ENCODE measurements around the gene PODXL2. TPM values are rescaled to one million over a fixed set of nuclear protein-coding genes. Genes with fewer than 3 reads are reported as not detected.

Gene PODXL2
- total RNA-seq, 1 donor from 2014 or later: 9.8 TPM

- Mint-ChIP-seq H3K36me3 (ENCODE audit: low read depth) (no peaks in the 10 kb centered on the region), H3K27me3 (peaks cover 5% of the 10 kb centered on the region), H3K4me1 (no peaks in the 10 kb centered on the region), H3K27ac (no peak overlapping the region), H3K4me3 (no peak overlapping the region), H3K9me3 (no peaks in the 10 kb centered on the region)
- no peak for DNase-seq
- intact Hi-C loops (cut with micrococcal nuclease): no loop called here
These were observed 78.9 kb downstream of the PODXL2 start for GRCh38 chr3:127707851-127708411.

GRCh38 chr3:127708837-127709236 is 79.9 kb downstream of the PODXL2 start:
- no peaks in the 10 kb centered on the region for H3K4me1 Mint-ChIP-seq
- intact Hi-C loops (cut with micrococcal nuclease): no loop called here
- no peak overlapping the region for H3K4me3 Mint-ChIP-seq
- no peak overlapping the region for H3K27ac Mint-ChIP-seq
- H3K27me3 Mint-ChIP-seq: peaks cover under 1% of the 10 kb centered on the region
- H3K36me3 Mint-ChIP-seq (ENCODE audit: low read depth): no peaks in the 10 kb centered on the region
- H3K9me3 Mint-ChIP-seq: no peaks in the 10 kb centered on the region
- DNase-seq: no peak

- no peaks in the 10 kb centered on the region for H3K4me1 Mint-ChIP-seq
- no peaks in the 10 kb centered on the region for H3K9me3 Mint-ChIP-seq
- H3K4me3 Mint-ChIP-seq: no peak overlapping the region
- no peaks in the 10 kb centered on the region for H3K27me3 Mint-ChIP-seq
- no peak for DNase-seq
- H3K36me3 Mint-ChIP-seq (ENCODE audit: low read depth): no peaks in the 10 kb centered on the region
- intact Hi-C loops (cut with micrococcal nuclease): no loop called here
- H3K27ac Mint-ChIP-seq: no peak overlapping the region
These were observed 80.5 kb downstream of the PODXL2 start for GRCh38 chr3:127709320-127710060.

GRCh38 chr3:127710155-127710941 is 81.4 kb downstream of the PODXL2 start:
- DNase-seq: no peak
- Mint-ChIP-seq H3K27ac (no peak overlapping the region), H3K4me1 (no peaks in the 10 kb centered on the region), H3K36me3 (ENCODE audit: low read depth) (no peaks in the 10 kb centered on the region), H3K4me3 (no peak overlapping the region), H3K9me3 (no peaks in the 10 kb centered on the region), H3K27me3 (peaks cover 2% of the 10 kb centered on the region)
- intact Hi-C loops (cut with micrococcal nuclease): no loop called here

GRCh38 chr3:127711021-127711695 is 82.2 kb downstream of the PODXL2 start:
- no peaks in the 10 kb centered on the region for H3K4me1 Mint-ChIP-seq

GRCh38 chr3:127711896-127712295 is 82.9 kb downstream of the PODXL2 start:
- Mint-ChIP-seq H3K27ac (no peak overlapping the region), H3K9me3 (no peaks in the 10 kb centered on the region), H3K27me3 (peaks cover 4% of the 10 kb centered on the region), H3K4me3 (no peak overlapping the region), H3K36me3 (ENCODE audit: low read depth) (no peaks in the 10 kb centered on the region), H3K4me1 (no peaks in the 10 kb centered on the region)
- no peak for DNase-seq
- intact Hi-C loops (cut with micrococcal nuclease): no loop called here

More at GRCh38 chr3:127711021-127711695, 82.2 kb downstream of the PODXL2 start:
- H3K27ac Mint-ChIP-seq: no peak overlapping the region
- no peaks in the 10 kb centered on the region for H3K36me3 Mint-ChIP-seq (ENCODE audit: low read depth)
- peaks cover 4% of the 10 kb centered on the region for H3K27me3 Mint-ChIP-seq
- no peak overlapping the region for H3K4me3 Mint-ChIP-seq
- no peak for DNase-seq
- intact Hi-C loops (cut with micrococcal nuclease): no loop called here
- H3K9me3 Mint-ChIP-seq: no peaks in the 10 kb centered on the region

GRCh38 chr3:127712461-127712860 is 83.5 kb downstream of the PODXL2 start:
- no peak overlapping the region for H3K4me3 Mint-ChIP-seq
- intact Hi-C loops (cut with micrococcal nuclease): no loop called here
- peaks cover 4% of the 10 kb centered on the region for H3K27me3 Mint-ChIP-seq
- no peaks in the 10 kb centered on the region for H3K9me3 Mint-ChIP-seq
- no peak overlapping the region for H3K27ac Mint-ChIP-seq
- H3K4me1 Mint-ChIP-seq: no peaks in the 10 kb centered on the region
- no peak for DNase-seq
- H3K36me3 Mint-ChIP-seq (ENCODE audit: low read depth): no peaks in the 10 kb centered on the region

- Mint-ChIP-seq H3K4me1 (no peaks in the 10 kb centered on the region), H3K36me3 (ENCODE audit: low read depth) (no peaks in the 10 kb centered on the region), H3K9me3 (no peaks in the 10 kb centered on the region), H3K27me3 (peaks cover 4% of the 10 kb centered on the region), H3K27ac (no peak overlapping the region), H3K4me3 (no peak overlapping the region)
- intact Hi-C loops (cut with micrococcal nuclease): no loop called here
- DNase-seq: no peak
These were observed 84.1 kb downstream of the PODXL2 start for GRCh38 chr3:127712881-127713771.

- Mint-ChIP-seq H3K9me3 (no peaks in the 10 kb centered on the region), H3K27me3 (peaks cover 4% of the 10 kb centered on the region), H3K27ac (no peak overlapping the region), H3K4me1 (no peaks in the 10 kb centered on the region), H3K36me3 (ENCODE audit: low read depth) (no peaks in the 10 kb centered on the region), H3K4me3 (no peak overlapping the region)
- intact Hi-C loops (cut with micrococcal nuclease): no loop called here
- no peak for DNase-seq
These were observed 85.2 kb downstream of the PODXL2 start for GRCh38 chr3:127714125-127714571.

GRCh38 chr3:127714866-127715265 is 85.9 kb downstream of the PODXL2 start:
- no peak for DNase-seq
- intact Hi-C loops (cut with micrococcal nuclease): no loop called here
- Mint-ChIP-seq H3K4me1 (no peaks in the 10 kb centered on the region), H3K4me3 (no peak overlapping the region), H3K36me3 (ENCODE audit: low read depth) (no peaks in the 10 kb centered on the region), H3K9me3 (no peaks in the 10 kb centered on the region), H3K27me3 (peaks cover 4% of the 10 kb centered on the region), H3K27ac (no peak overlapping the region)

- Mint-ChIP-seq H3K9me3 (no peaks in the 10 kb centered on the region), H3K27ac (no peak overlapping the region), H3K4me3 (no peak overlapping the region), H3K27me3 (peaks cover 4% of the 10 kb centered on the region), H3K4me1 (no peaks in the 10 kb centered on the region), H3K36me3 (ENCODE audit: low read depth) (no peaks in the 10 kb centered on the region)
- no peak for DNase-seq
- intact Hi-C loops (cut with micrococcal nuclease): no loop called here
These were observed 86.5 kb downstream of the PODXL2 start for GRCh38 chr3:127715532-127715931.

- intact Hi-C loops (cut with micrococcal nuclease): no loop called here
- H3K27me3 Mint-ChIP-seq: peaks cover 4% of the 10 kb centered on the region
- no peak for DNase-seq
- H3K36me3 Mint-ChIP-seq (ENCODE audit: low read depth): no peaks in the 10 kb centered on the region
- no peak overlapping the region for H3K4me3 Mint-ChIP-seq
- H3K4me1 Mint-ChIP-seq: no peaks in the 10 kb centered on the region
- H3K9me3 Mint-ChIP-seq: no peaks in the 10 kb centered on the region
- no peak overlapping the region for H3K27ac Mint-ChIP-seq
These were observed 87.4 kb downstream of the PODXL2 start for GRCh38 chr3:127716384-127716783.

Data from activated CD4-positive, alpha-beta T cell treated with anti-CD3 and anti-CD28 coated beads, Interleukin-2, amount 10 ng/mL, durations not matched to agents 24 days and 14 days (primary cell).